HG03135 (cell line): Measurements from ENCODE around the gene KCNQ1OT1.

Experiments
- ATAC-seq: cut with Tn5 transposase; IDR thresholded peaks from one replicate; pipeline ENCODE4 v1.9.1; 2021; ENCODE audit warnings: mild to moderate bottlenecking, moderate library complexity; ENCODE audit not compliant: unreplicated experiment

The KCNQ1OT1 gene

GRCh38 chr11:2703363-2704141 lies 3.8 kb upstream of the KCNQ1OT1 start:
- no peak for ATAC-seq

GRCh38 chr11:2702771-2703362 lies 3.1 kb upstream of the KCNQ1OT1 start:
- ATAC-seq, result no peak

- ATAC-seq, result no peak
Measured at GRCh38 chr11:2701898-2702434, 2.2 kb upstream of the KCNQ1OT1 start.

- ATAC-seq, result no peak
Measured at GRCh38 chr11:2701230-2701629, 1.4 kb upstream of the KCNQ1OT1 start.

- peak; percentile 35 for ATAC-seq
Measured at GRCh38 chr11:2700415-2701211, 819 bp upstream of the KCNQ1OT1 start.

GRCh38 chr11:2699185-2699530 lies 636 bp downstream of the KCNQ1OT1 start:
- ATAC-seq, result peak; percentile 10

GRCh38 chr11:2698386-2699184 lies 1.2 kb downstream of the KCNQ1OT1 start:
- no peak for ATAC-seq

- no peak for ATAC-seq
Measured at GRCh38 chr11:2697866-2698265, 1.9 kb downstream of the KCNQ1OT1 start.

GRCh38 chr11:2696455-2696854 lies 3.3 kb downstream of the KCNQ1OT1 start:
- no peak for ATAC-seq

GRCh38 chr11:2694995-2695939 lies 4.5 kb downstream of the KCNQ1OT1 start:
- ATAC-seq, result no peak

- ATAC-seq, result no peak
Measured at GRCh38 chr11:2694495-2694894, 5.3 kb downstream of the KCNQ1OT1 start.

GRCh38 chr11:2693271-2694261 lies 6.2 kb downstream of the KCNQ1OT1 start:
- no peak for ATAC-seq

- ATAC-seq, result no peak
Measured at GRCh38 chr11:2691991-2692875, 7.6 kb downstream of the KCNQ1OT1 start.

GRCh38 chr11:2691355-2691761 lies 8.4 kb downstream of the KCNQ1OT1 start:
- ATAC-seq, result no peak

GRCh38 chr11:2690596-2691354 lies 9.0 kb downstream of the KCNQ1OT1 start:
- no peak for ATAC-seq

GRCh38 chr11:2689651-2690575 lies 9.9 kb downstream of the KCNQ1OT1 start:
- no peak for ATAC-seq
